Osteoblast (primary cell): ENCODE data around the gene USP43. TPM values are rescaled to one million over a fixed set of nuclear protein-coding genes. Genes with fewer than 3 reads are reported as not detected.

Experiments used
- DNase-seq: peaks from one replicate; pipeline ENCODE4 v3.0.0; 2011; ENCODE audit warnings: low spot score, mixed read lengths; ENCODE audit not compliant: insufficient read length; ENCODE audit errors: missing footprints
- H2AFZ ChIP-seq: 2 replicates; pipeline ENCODE4 v1.6.0; 2011; ENCODE audit warnings: mild to moderate bottlenecking, low read length
- H3K27ac ChIP-seq: 2 replicates; pipeline ENCODE4 v1.5.1; 2011; ENCODE audit warnings: mild to moderate bottlenecking, low read depth, low read length, moderate library complexity
- H3K27me3 ChIP-seq: 2 replicates; pipeline ENCODE4 v1.6.0; 2012; ENCODE audit warnings: mild to moderate bottlenecking, control low read depth, inconsistent platforms, low read length, moderate library complexity; ENCODE audit not compliant: insufficient read depth
- H3K36me3 ChIP-seq: 2 replicates; pipeline ENCODE4 v1.5.1; 2011; ENCODE audit warnings: mild to moderate bottlenecking, low read length, control low read depth, moderate library complexity; ENCODE audit not compliant: insufficient read depth
- H3K4me1 ChIP-seq: 2 replicates; pipeline ENCODE4 v1.5.1; 2011; ENCODE audit warnings: mild to moderate bottlenecking, low read length, control low read depth, moderate library complexity; ENCODE audit not compliant: insufficient read depth
- H3K4me2 ChIP-seq: 2 replicates; pipeline ENCODE4 v1.6.0; 2011; ENCODE audit warnings: mild to moderate bottlenecking, low read length; ENCODE audit not compliant: insufficient read depth
- H3K4me3 ChIP-seq: fragments of 200-600 bp; sonication (generic); 3 replicates; pipeline ENCODE4 v1.5.1; 2012; ENCODE audit warnings: mild to moderate bottlenecking, low read length, inconsistent platforms; ENCODE audit not compliant: insufficient read depth
- H3K79me2 ChIP-seq: 2 replicates; pipeline ENCODE4 v1.6.0; 2012; ENCODE audit warnings: mild to moderate bottlenecking, low read length, control low read depth, inconsistent platforms; ENCODE audit not compliant: insufficient read depth
- H3K9me3 ChIP-seq: 2 replicates; pipeline ENCODE4 v1.5.1; 2011; ENCODE audit warnings: low read depth, low read length, control low read depth
- H4K20me1 ChIP-seq: 2 replicates; pipeline ENCODE4 v1.6.0; 2012; ENCODE audit warnings: mild to moderate bottlenecking, low read length, control low read depth; ENCODE audit not compliant: insufficient read depth
- total RNA-seq: library from RNA; depleted of rRNA; stranded (reverse); fragments of >200 nt; gene quantifications from 2 replicates; pipeline ENCODE4 v1.2.3, GENCODE V29; 2012
- TF ChIP-seq, protein P1 (sequence below): IDR thresholded peaks from 2 replicates; pipeline ENCODE4 v1.5.1; 2011; ENCODE audit warnings: mild to moderate bottlenecking, low read depth, low read length, moderate library complexity; ENCODE audit errors: extremely low read depth

USP43 gene
- total RNA-seq, 1 donor, result 0.36 TPM

DNA sequence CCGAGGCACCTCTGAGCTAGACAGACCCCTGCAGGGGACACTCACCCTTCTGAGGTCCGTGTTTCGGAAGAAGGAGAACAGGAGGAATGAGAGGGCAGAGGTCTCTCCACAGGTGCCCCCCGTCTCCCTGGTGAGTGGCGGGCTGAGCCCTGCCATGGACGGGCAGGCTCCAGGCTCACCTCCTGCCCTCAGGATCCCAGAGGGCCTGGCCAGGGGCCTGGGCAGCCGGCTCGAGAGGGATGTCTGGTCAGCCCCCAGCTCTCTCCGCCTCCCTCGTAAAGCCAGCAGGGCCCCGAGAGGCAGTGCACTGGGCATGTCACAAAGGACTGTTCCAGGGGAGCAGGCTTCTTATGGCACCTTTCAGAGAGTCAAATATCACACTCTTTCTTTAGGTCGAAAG lies 83.2 kb downstream of the USP43 start:
- no peaks in the 10 kb centered on the region for H3K36me3 ChIP-seq
- TF ChIP-seq, protein P1, sequence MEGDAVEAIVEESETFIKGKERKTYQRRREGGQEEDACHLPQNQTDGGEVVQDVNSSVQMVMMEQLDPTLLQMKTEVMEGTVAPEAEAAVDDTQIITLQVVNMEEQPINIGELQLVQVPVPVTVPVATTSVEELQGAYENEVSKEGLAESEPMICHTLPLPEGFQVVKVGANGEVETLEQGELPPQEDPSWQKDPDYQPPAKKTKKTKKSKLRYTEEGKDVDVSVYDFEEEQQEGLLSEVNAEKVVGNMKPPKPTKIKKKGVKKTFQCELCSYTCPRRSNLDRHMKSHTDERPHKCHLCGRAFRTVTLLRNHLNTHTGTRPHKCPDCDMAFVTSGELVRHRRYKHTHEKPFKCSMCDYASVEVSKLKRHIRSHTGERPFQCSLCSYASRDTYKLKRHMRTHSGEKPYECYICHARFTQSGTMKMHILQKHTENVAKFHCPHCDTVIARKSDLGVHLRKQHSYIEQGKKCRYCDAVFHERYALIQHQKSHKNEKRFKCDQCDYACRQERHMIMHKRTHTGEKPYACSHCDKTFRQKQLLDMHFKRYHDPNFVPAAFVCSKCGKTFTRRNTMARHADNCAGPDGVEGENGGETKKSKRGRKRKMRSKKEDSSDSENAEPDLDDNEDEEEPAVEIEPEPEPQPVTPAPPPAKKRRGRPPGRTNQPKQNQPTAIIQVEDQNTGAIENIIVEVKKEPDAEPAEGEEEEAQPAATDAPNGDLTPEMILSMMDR, result no peak
- no peak overlapping the region for H2AFZ ChIP-seq
- H3K9me3 ChIP-seq, result no peaks in the 10 kb centered on the region
- H3K79me2 ChIP-seq, result no peaks in the 10 kb centered on the region
- no peaks in the 10 kb centered on the region for H3K4me1 ChIP-seq
- no peak overlapping the region for H3K4me2 ChIP-seq
- H4K20me1 ChIP-seq, result no peaks in the 10 kb centered on the region
- no peak overlapping the region for H3K4me3 ChIP-seq
- no peak overlapping the region for H3K27ac ChIP-seq
- DNase-seq, result no peak
- H3K27me3 ChIP-seq, result no peaks in the 10 kb centered on the region

DNA sequence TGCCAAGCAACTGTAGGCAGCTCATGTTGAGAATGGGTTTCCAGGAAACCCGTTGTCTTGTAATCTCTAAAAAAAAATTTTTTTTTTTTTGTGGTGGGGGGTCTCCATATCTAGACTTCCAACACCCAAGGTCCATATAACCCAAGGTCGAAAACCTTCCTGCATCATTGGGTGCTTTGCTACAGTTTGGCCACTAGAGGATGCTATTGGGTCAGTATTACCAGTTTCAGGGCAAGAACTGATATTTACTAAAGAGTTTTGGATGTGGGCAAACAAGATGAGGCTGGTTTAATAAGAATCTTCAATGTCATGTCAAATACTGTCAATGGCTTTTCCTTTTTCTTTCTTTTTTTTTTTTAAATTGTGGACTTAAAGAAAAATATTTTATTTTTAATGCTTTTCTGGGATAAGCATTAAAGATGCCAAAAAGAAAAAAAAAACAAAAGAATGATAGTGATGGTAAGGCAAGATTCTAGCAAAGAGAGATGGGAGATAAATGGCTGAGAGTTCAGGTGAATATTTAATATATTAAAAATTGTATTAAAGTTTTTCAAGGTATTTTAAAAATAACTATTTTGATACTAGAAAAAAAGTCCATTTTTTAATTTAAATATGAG lies 83.8 kb downstream of the USP43 start:
- Histone ChIP-seq H3K36me3 (no peaks in the 10 kb centered on the region), H3K4me3 (no peak overlapping the region), H3K79me2 (no peaks in the 10 kb centered on the region), H4K20me1 (no peaks in the 10 kb centered on the region), H3K9me3 (no peaks in the 10 kb centered on the region), H2AFZ (no peak overlapping the region), H3K4me2 (no peak overlapping the region), H3K27ac (no peak overlapping the region), H3K27me3 (no peaks in the 10 kb centered on the region), H3K4me1 (no peaks in the 10 kb centered on the region)
- peak; percentile 90 for DNase-seq
- TF ChIP-seq, protein P1, result peak; percentile 97

DNA sequence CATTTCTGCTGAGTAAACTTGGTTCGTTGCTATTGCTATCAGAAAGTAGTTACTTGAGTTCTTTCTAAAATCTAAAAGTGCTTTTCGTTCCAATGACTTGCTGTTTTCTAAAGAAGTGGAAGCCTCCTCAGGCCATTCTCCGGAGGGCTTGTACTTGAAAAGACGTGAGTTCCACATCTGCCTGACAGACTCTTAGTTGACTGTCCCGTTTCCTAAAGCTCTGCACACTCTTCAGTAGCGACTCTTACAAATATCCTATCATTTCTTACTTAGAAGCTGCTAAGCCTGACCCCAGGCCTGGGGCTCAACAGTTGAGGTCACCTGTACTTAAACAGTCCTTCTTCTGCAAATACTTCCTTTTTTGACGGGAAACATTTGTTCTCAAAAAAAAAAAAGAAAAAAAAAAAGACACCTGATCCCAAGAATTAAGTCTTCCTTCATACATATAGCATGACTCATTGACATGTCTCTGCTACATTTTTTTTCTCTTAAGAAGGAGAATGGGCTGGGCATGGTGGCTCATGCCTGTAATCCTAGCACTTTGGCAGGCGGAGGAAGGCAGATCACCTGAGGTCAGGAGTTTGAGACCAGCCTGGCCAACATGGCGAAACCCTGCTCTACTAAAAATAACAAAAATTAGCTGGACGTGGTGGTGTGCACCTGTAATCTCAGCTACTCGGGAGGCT lies 84.6 kb downstream of the USP43 start:
- TF ChIP-seq, protein P1, result no peak
- H3K9me3 ChIP-seq, result no peaks in the 10 kb centered on the region
- no peak overlapping the region for H3K4me2 ChIP-seq
- no peak overlapping the region for H2AFZ ChIP-seq
- no peaks in the 10 kb centered on the region for H4K20me1 ChIP-seq
- H3K36me3 ChIP-seq, result no peaks in the 10 kb centered on the region
- H3K4me3 ChIP-seq, result no peak overlapping the region
- H3K27ac ChIP-seq, result no peak overlapping the region
- no peak for DNase-seq
- no peaks in the 10 kb centered on the region for H3K4me1 ChIP-seq
- H3K79me2 ChIP-seq, result no peaks in the 10 kb centered on the region
- H3K27me3 ChIP-seq, result no peaks in the 10 kb centered on the region

DNA sequence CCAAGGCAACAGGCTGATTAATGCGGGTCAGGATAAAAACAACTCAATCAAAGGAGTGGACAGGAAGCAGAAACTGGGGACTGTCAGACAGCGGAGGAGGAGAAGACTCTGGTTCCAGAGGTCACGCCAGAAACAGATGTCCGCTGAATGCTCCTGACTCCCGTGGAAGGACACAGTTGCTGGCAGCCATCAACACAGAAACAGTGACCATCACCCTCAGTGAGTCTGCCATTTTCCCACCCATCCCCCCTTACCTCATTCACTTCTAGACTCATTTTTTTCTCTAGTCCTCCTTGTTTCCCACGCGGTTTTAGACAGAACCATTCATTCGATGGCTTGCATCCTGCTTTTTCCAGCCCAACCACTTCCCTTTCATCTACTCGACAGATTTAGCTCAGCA lies 105.2 kb downstream of the USP43 start:
- no peak for DNase-seq
- no peaks in the 10 kb centered on the region for H3K27me3 ChIP-seq

More for the DNA sequence above, 105.2 kb downstream of the USP43 start:
- TF ChIP-seq, protein P1, result no peak
- H3K4me1 ChIP-seq, result no peaks in the 10 kb centered on the region
- no peak overlapping the region for H3K4me2 ChIP-seq
- H3K9me3 ChIP-seq, result no peaks in the 10 kb centered on the region
- H4K20me1 ChIP-seq, result no peaks in the 10 kb centered on the region
- no peak overlapping the region for H2AFZ ChIP-seq
- no peak overlapping the region for H3K27ac ChIP-seq
- H3K79me2 ChIP-seq, result no peaks in the 10 kb centered on the region
- no peak overlapping the region for H3K4me3 ChIP-seq
- no peaks in the 10 kb centered on the region for H3K36me3 ChIP-seq
